SU-DHL-6 (cell line): ENCODE data around the gene IFFO2.

Experiments
- H2AFZ ChIP-seq: fragments of 200-600 bp; sonication (generic); 2 replicates; pipeline ENCODE4 v1.6.1; 2014; ENCODE audit warnings: low read depth, mild to moderate bottlenecking, moderate library complexity, mixed read lengths, antibody characterized with exemption, low read length; ENCODE audit not compliant: severe bottlenecking
- H3F3A ChIP-seq: fragments of 200-600 bp; shearing (Covaris generic); 2 replicates; pipeline ENCODE4 v1.6.0; 2016; ENCODE audit warnings: antibody characterized with exemption, mild to moderate bottlenecking; ENCODE audit not compliant: insufficient read depth
- H3K27ac ChIP-seq: fragments of 200-600 bp; sonication (generic); 2 replicates; pipeline ENCODE4 v1.5.1; 2016; ENCODE audit warnings: low read depth, mild to moderate bottlenecking, low read length, moderate library complexity, mixed read lengths
- H3K27me3 ChIP-seq: fragments of 200-600 bp; sonication (generic), shearing (Covaris generic); 2 replicates; pipeline ENCODE4 v1.6.0; 2014; ENCODE audit warnings: mild to moderate bottlenecking, low read length
- H3K36me3 ChIP-seq: fragments of 200-600 bp; sonication (generic); 2 replicates; pipeline ENCODE4 v1.6.1; 2014; ENCODE audit warnings: mild to moderate bottlenecking, low read length, mixed read lengths
- H3K4me2 ChIP-seq: fragments of 300-600, 200-600 bp; shearing (Covaris generic), sonication (generic); 2 replicates; pipeline ENCODE4 v1.6.0; 2014; ENCODE audit warnings: low read length, low read depth, mild to moderate bottlenecking; ENCODE audit not compliant: poor library complexity, severe bottlenecking
- H3K4me3 ChIP-seq: fragments of 200-600 bp; sonication (generic); 2 replicates; pipeline ENCODE4 v1.5.1; 2014; ENCODE audit warnings: antibody characterized with exemption, low read length, mild to moderate bottlenecking, mixed read lengths; ENCODE audit not compliant: insufficient read depth, poor library complexity, severe bottlenecking
- H3K79me2 ChIP-seq: fragments of 200-600 bp; sonication (generic); 2 replicates; pipeline ENCODE4 v1.6.1; 2014; ENCODE audit warnings: mild to moderate bottlenecking, low read length, moderate library complexity; ENCODE audit not compliant: insufficient read depth
- H3K9ac ChIP-seq: fragments of 200-600 bp; sonication (generic); 2 replicates; pipeline ENCODE4 v1.7.0; 2014; ENCODE audit warnings: mild to moderate bottlenecking, low read length
- H3K9me2 ChIP-seq: fragments of 200-600 bp; sonication (generic); replicated peaks from 2 replicates; pipeline ENCODE4 v1.6.1; 2014; ENCODE audit warnings: low read length; ENCODE audit not compliant: insufficient read depth
- H3K9me3 ChIP-seq: fragments of 200-600 bp; sonication (generic); 2 replicates; pipeline ENCODE4 v1.6.1; 2014; ENCODE audit warnings: low read length, mixed read lengths; ENCODE audit not compliant: insufficient read depth
- H4K20me1 ChIP-seq: fragments of 200-600 bp; sonication (generic); 2 replicates; pipeline ENCODE4 v1.6.1; 2014; ENCODE audit warnings: low read depth, mild to moderate bottlenecking, antibody characterized with exemption, low read length, moderate library complexity, mixed read lengths
- EZH2phosphoT487 ChIP-seq: fragments of 200-600 bp; sonication (generic), shearing (Covaris generic); conservative IDR thresholded peaks from 2 replicates; pipeline ENCODE4 v1.6.1; 2018; ENCODE audit warnings: mild to moderate bottlenecking, antibody characterized with exemption, low read length, moderate library complexity, mixed read lengths
- TF ChIP-seq, protein P1 (sequence below): fragments of 200-600 bp; sonication (generic); IDR thresholded peaks from one replicate; pipeline ENCODE4 v1.5.1; 2017; ENCODE audit warnings: antibody characterized with exemption, mild to moderate bottlenecking, low read length, moderate library complexity; ENCODE audit not compliant: insufficient read depth, poor library complexity, severe bottlenecking

The IFFO2 gene

DNA sequence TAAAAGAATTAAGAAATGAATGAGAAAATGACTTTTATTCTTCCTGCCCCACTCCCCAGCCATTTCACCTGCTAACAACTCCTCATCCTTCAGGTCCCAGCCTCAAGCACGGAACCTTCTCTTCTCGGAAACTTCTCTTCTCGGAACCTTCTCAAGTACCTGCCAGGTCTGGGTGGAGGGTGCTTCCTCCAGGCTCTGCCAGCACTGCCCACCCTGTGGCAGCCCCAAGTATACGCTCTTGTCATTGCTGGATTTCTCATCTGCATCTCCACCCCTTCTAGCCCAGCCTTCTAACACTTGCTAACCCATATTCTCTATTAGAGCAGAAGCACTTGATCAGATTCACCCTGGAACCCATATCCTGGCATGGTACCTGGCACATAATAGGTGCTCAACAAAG, 3.9 kb upstream of the IFFO2 start:
- Histone ChIP-seq H3K79me2 (no peaks in the 10 kb centered on the region), H3K36me3 (no peaks in the 10 kb centered on the region), H3F3A (no peaks in the 10 kb centered on the region), H2AFZ (no peak overlapping the region), H3K9me3 (no peaks in the 10 kb centered on the region), H3K27ac (no peak overlapping the region), H3K4me3 (no peak overlapping the region), H4K20me1 (no peaks in the 10 kb centered on the region), H3K9me2 (no peaks in the 10 kb centered on the region), H3K9ac (no peak overlapping the region), H3K27me3 (no peaks in the 10 kb centered on the region), H3K4me2 (no peak overlapping the region)
- TF ChIP-seq, protein P1, sequence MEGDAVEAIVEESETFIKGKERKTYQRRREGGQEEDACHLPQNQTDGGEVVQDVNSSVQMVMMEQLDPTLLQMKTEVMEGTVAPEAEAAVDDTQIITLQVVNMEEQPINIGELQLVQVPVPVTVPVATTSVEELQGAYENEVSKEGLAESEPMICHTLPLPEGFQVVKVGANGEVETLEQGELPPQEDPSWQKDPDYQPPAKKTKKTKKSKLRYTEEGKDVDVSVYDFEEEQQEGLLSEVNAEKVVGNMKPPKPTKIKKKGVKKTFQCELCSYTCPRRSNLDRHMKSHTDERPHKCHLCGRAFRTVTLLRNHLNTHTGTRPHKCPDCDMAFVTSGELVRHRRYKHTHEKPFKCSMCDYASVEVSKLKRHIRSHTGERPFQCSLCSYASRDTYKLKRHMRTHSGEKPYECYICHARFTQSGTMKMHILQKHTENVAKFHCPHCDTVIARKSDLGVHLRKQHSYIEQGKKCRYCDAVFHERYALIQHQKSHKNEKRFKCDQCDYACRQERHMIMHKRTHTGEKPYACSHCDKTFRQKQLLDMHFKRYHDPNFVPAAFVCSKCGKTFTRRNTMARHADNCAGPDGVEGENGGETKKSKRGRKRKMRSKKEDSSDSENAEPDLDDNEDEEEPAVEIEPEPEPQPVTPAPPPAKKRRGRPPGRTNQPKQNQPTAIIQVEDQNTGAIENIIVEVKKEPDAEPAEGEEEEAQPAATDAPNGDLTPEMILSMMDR = no peak
- no peak for TF ChIP-seq EZH2phosphoT487

DNA sequence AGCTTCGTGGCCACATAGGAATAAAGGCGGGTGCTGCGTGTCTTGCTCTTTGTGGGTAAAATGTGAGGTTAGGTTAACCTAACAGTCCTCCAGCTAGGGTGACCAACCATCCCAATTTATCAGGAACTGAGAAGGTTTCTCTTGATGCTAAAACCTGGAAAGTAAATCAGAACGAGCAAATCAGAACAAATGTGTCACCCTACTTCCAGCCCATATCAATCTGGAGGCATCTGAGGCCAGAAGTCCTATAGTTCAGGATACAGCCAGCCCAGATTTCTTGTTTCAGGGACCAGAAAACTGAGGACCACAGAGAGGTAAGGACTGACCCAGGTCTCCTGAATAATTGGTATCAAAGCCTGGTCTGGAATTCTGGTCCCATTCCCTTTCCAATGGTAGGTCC, 3.1 kb upstream of the IFFO2 start:
- Histone ChIP-seq H3K79me2 (no peaks in the 10 kb centered on the region), H3K4me2 (no peak overlapping the region), H3F3A (no peaks in the 10 kb centered on the region), H4K20me1 (no peaks in the 10 kb centered on the region), H2AFZ (no peak overlapping the region), H3K9me2 (no peaks in the 10 kb centered on the region), H3K9me3 (no peaks in the 10 kb centered on the region), H3K27ac (no peak overlapping the region), H3K36me3 (no peaks in the 10 kb centered on the region), H3K27me3 (no peaks in the 10 kb centered on the region), H3K9ac (no peak overlapping the region), H3K4me3 (no peak overlapping the region)
- TF ChIP-seq, protein P1 = no peak
- TF ChIP-seq EZH2phosphoT487 = no peak

DNA sequence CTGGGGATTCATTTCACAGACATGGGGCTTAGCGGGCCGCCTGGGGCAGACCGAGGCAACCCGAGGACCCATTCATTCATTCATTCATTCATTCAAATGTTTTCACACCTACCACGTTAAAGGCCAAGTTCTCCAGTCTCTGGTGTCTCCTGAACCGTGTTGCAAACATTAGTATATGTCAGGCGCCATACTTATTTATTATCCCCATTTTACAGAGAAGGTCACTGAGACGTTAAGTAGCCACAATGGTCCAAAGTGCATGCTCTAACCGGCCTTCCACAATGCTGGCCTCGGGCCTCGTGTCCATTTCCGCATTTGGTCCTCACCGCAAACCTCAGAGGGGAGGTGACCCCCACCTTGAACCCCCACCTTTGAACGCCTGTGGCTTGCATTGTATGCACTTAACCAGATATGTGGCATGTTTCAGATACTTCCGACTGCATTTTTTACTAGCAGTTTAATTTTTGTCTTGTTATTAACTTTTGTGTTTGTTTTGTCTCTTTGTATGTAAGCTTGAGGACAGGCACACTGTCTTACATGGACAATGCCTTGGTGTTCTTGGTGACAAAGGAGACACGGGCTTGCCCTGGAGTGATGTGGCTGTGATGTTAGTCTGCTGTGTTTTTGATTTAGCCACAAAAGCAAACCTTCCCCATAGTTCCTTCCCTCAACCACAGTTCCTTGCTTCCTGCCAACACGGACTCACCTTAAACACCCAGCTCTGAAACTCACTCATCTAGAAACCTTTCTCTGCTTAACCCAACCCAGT, 1.2 kb upstream of the IFFO2 start:
- Histone ChIP-seq H3K27me3 (no peaks in the 10 kb centered on the region), H3K9ac (no peak overlapping the region), H3K79me2 (no peaks in the 10 kb centered on the region), H2AFZ (no peak overlapping the region), H3F3A (no peaks in the 10 kb centered on the region), H3K9me2 (no peaks in the 10 kb centered on the region), H3K9me3 (no peaks in the 10 kb centered on the region), H3K4me2 (no peak overlapping the region), H3K27ac (no peak overlapping the region), H3K36me3 (no peaks in the 10 kb centered on the region), H3K4me3 (no peak overlapping the region), H4K20me1 (no peaks in the 10 kb centered on the region)
- no peak for TF ChIP-seq EZH2phosphoT487
- TF ChIP-seq, protein P1 = no peak
